BJ (cell line): Measurements from ENCODE around the gene COL24A1. TPM values are rescaled to one million over a fixed set of nuclear protein-coding genes. Genes with fewer than 3 reads are reported as not detected.

ENCODE experiments used
- CTCF ChIA-PET: fragments of 350-600 bp; formaldehyde crosslinking; extraction: SDS; loops from one replicate; lab custom pipeline; 2021; ENCODE audit warnings: antibody characterized with exemption, inconsistent platforms; lab: Yijun Ruan, JAX
- POLR2A ChIA-PET: fragments of 300-600 bp; sonication (Branson Sonifier 250); formaldehyde crosslinking; extraction: SDS; loops from one replicate; lab custom pipeline; 2021; ENCODE audit warnings: antibody characterized with exemption; lab: Charles Lee
- DNase-seq: peaks from one replicate; pipeline ENCODE4 v3.0.0-alpha.2; 2011; ENCODE audit warnings: low read depth
- H3K27me3 ChIP-seq: 2 replicates; pipeline ENCODE4 v1.6.0; 2011; ENCODE audit warnings: low read length; ENCODE audit not compliant: control insufficient read depth, insufficient read depth
- H3K36me3 ChIP-seq: 2 replicates; pipeline ENCODE4 v1.5.1; 2011; ENCODE audit warnings: low read length; ENCODE audit not compliant: control insufficient read depth, insufficient read depth
- H3K4me3 ChIP-seq: 2 replicates; pipeline ENCODE4 v1.5.1; 2011; ENCODE audit warnings: low read depth, mild to moderate bottlenecking, control low read depth, low read length
- polyA plus RNA-seq: library from polyadenylated mRNA; depleted of rRNA; stranded (reverse); fragments of >200 nt; gene quantifications from 2 replicates; pipeline ENCODE4 v1.2.3, GENCODE V29; 2011
- TF ChIP-seq, protein P1 (sequence below): IDR thresholded peaks from 2 replicates; pipeline ENCODE4 v1.5.1; 2011; ENCODE audit warnings: low read depth, mild to moderate bottlenecking, control low read depth, inconsistent platforms, low read length, moderate library complexity; ENCODE audit not compliant: insufficient read depth

Gene COL24A1
- polyA plus RNA-seq, 1 experiment, result 0.28 TPM

DNA sequence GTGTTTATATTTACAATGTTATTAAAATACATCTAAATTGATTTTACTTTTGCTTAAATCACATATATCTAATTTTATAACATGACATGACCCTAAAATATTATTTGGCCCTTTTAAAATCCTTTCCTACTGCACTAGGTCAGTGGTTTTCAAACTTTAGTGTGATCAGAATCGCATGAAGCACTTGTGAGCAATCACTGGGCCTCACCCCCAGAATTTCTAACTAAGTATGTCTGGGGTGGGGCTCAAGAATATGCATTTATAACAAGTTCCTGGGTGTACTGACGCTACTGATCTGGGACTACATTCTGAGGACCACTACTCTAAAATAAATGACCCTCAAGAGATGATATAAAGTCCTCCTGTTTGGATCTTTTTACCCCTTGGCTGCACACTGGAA lies 8.8 kb downstream of the COL24A1 start:
- POLR2A ChIA-PET, result no interaction called here
- Histone ChIP-seq H3K4me3 (no peak overlapping the region), H3K27me3 (no peaks in the 10 kb centered on the region), H3K36me3 (no peaks in the 10 kb centered on the region)
- CTCF ChIA-PET, result no interaction called here
- DNase-seq, result no peak
- TF ChIP-seq, protein P1, sequence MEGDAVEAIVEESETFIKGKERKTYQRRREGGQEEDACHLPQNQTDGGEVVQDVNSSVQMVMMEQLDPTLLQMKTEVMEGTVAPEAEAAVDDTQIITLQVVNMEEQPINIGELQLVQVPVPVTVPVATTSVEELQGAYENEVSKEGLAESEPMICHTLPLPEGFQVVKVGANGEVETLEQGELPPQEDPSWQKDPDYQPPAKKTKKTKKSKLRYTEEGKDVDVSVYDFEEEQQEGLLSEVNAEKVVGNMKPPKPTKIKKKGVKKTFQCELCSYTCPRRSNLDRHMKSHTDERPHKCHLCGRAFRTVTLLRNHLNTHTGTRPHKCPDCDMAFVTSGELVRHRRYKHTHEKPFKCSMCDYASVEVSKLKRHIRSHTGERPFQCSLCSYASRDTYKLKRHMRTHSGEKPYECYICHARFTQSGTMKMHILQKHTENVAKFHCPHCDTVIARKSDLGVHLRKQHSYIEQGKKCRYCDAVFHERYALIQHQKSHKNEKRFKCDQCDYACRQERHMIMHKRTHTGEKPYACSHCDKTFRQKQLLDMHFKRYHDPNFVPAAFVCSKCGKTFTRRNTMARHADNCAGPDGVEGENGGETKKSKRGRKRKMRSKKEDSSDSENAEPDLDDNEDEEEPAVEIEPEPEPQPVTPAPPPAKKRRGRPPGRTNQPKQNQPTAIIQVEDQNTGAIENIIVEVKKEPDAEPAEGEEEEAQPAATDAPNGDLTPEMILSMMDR, result no peak

DNA sequence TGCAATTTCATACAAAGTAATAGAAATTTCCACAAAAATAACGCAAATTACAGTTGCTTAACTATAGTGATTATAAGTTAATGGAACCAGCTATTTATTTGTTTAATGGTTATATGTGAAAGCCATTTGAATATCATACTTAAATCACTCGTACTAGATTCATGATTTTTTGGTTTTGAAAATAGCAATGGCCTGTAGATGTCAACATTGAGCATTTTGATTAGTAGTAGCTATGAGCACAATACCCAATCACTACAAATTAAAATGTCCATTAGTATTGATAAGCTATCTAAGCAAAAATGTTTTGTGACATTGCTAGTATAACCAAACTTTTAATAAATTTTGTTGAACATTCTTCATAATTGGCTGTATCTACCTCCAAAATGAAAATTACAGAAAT lies 10.0 kb downstream of the COL24A1 start:
- H3K4me3 ChIP-seq, result no peak overlapping the region
- no peaks in the 10 kb centered on the region for H3K27me3 ChIP-seq
- ChIA-PET POLR2A (no interaction called here), CTCF (interaction anchor here (0.9 kb wide), 1 partner anchor 43 kb away, joined by 3 read pairs; no protein-coding TSS in a partner anchor)
- TF ChIP-seq, protein P1, result peak; percentile 16; the same call in 1 of the 2 replicates
- no peaks in the 10 kb centered on the region for H3K36me3 ChIP-seq
- no peak for DNase-seq

DNA sequence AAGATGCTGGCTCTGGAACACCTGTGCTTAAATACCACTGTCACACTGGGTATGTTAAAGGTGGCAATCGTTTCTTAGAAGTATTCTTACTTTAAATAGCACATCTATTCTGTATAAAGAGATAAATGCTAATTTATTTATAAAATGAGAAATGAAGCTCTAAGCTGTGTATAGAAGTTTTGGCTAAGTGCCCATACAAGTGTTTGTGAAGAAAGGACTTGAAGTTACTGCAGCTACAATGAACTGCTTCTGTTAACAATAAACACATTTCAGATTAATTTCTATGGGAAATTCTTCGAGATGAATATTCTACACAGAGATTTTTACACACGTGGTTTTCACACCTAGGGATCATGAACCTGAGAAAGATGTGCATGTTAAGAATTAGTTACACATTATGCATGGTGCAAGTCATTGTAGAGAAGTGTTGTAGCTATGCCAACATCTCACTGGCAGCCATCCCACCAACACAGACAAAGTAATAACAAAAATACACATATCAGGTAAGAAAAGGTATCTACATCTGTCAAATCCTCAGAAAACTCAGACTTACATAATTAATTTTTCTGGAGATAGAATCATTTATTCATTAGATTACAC lies 16.2 kb downstream of the COL24A1 start:
- TF ChIP-seq, protein P1, result no peak
- Histone ChIP-seq H3K4me3 (no peak overlapping the region), H3K36me3 (no peaks in the 10 kb centered on the region), H3K27me3 (no peaks in the 10 kb centered on the region)
- POLR2A ChIA-PET, result no interaction called here
- CTCF ChIA-PET, result interaction anchor here (1.2 kb wide), 1 partner anchor 12 kb away, joined by 4 read pairs; no protein-coding TSS in a partner anchor
- no peak for DNase-seq

DNA sequence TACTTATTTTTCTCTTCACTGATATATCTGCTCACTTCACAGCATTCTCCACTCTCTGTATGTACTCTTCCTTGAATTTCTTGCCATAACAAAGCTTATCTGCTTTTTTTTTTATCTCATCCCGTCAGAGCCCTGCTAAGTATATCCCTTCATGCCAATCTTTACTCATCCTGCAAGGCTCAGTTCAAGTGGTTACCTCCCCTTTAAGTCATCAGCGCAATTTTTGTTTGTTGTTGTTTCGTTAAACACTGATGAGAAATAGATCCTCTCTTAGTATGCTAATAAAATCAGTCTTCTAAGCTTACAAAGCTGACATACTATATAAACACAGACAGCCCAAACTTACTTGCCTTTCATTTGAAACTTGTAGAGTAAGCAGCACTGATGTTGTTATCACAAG lies 17.8 kb downstream of the COL24A1 start:
- H3K36me3 ChIP-seq, result no peaks in the 10 kb centered on the region
- DNase-seq, result no peak
- POLR2A ChIA-PET, result no interaction called here
- CTCF ChIA-PET, result no interaction called here
- no peaks in the 10 kb centered on the region for H3K27me3 ChIP-seq
- no peak overlapping the region for H3K4me3 ChIP-seq
- TF ChIP-seq, protein P1, result no peak

DNA sequence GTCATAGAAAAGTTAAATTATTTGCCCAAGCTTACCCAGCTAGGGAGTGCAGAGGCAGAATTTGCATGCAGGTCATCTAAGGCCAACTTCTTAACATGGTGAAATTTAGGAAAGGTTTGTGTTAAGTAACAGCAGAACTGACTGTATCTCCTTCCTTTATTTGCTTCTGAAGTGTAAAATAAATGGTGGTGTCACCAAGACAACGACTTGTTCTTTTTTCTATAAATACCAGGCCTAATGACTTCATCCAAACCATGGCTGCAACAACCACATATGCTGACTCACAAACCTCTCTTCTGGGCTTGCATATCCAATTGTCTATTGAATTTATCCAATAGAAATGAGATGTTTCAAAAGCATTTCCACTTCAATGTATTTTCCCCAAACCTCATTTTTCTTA lies 19.1 kb downstream of the COL24A1 start:
- H3K4me3 ChIP-seq, result no peak overlapping the region
- POLR2A ChIA-PET, result no interaction called here
- peak; percentile 84 for DNase-seq
- H3K36me3 ChIP-seq, result no peaks in the 10 kb centered on the region
- no peaks in the 10 kb centered on the region for H3K27me3 ChIP-seq
- CTCF ChIA-PET, result interaction anchor here (1.2 to 1.4 kb wide), 2 partner anchors 9 to 119 kb away, joined by 3 read pairs; no protein-coding TSS in a partner anchor
- TF ChIP-seq, protein P1, result no peak
